G401 (cell line): ENCODE results near the gene SMAP2. TPM values are rescaled to one million over a fixed set of nuclear protein-coding genes. Genes with fewer than 3 reads are reported as not detected.
"Not testable (repeated sequence)": the region's sequence is repeated elsewhere in the genome, so short reads cannot be mapped to it uniquely, and the experiment has no call there.

ENCODE experiments used
- DNase-seq: peaks from one replicate; pipeline ENCODE4 v3.0.0-alpha.2; 2015; ENCODE audit warnings: low spot score
- in situ Hi-C: cut with HindIII; loops from 2 replicates; pipeline ENCODE4 v1.10.0; 2016; ENCODE audit warnings: low sequenced_read_pairs, mixed read lengths
- total RNA-seq: library from RNA; depleted of rRNA; stranded (reverse); fragments of >200 nt; shearing (Covaris generic); gene quantifications from 2 replicates; pipeline ENCODE4 v1.2.3, GENCODE V29; 2014; rRNA removed

The SMAP2 gene
- total RNA-seq = 15.0 and 21.9 TPM in 2 replicates

- peak; percentile 96 for DNase-seq
- in situ Hi-C loops = no loop called here
Observed at GRCh38 chr1:40373323-40374283, at the start of gene SMAP2. Gene SMAP2 (plus strand): TSS chr1:40373727. CDS start chr1:40374121, 394 bp downstream.

DNA sequence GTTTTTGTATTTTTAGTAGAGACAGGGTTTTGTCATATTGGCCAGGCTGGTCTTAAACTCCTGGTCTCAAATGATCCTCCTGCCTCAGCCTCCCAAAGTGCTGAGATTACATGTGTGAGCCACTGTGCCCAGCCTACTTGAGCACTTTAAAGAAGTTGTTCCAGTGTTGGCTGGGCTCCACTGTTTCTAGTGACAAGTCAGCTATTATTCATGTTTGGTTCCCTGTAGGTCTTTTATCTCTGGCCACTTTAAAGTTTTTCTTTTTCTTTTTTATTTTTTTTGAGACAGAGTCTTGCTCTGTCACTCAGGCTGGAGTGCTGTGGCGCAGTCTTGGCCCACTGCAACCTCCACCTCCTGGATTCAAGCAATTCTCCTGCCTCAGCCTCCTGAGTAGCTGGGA lies 42.1 kb upstream of the SMAP2 start:
- DNase-seq, in situ Hi-C loops: not testable (repeated sequence)

- DNase-seq = no peak
- in situ Hi-C loops = no loop called here
Observed at GRCh38 chr1:40332695-40333094, 40.8 kb upstream of the SMAP2 start.

GRCh38 chr1:40337443-40337842 lies 36.1 kb upstream of the SMAP2 start:
- DNase-seq = no peak
- in situ Hi-C loops = no loop called here

GRCh38 chr1:40338745-40339419 lies 34.6 kb upstream of the SMAP2 start:
- peak; percentile 72 for DNase-seq
- in situ Hi-C loops = no loop called here

- in situ Hi-C loops = no loop called here
- DNase-seq = no peak
Observed at GRCh38 chr1:40339420-40340323, 33.9 kb upstream of the SMAP2 start.

DNA sequence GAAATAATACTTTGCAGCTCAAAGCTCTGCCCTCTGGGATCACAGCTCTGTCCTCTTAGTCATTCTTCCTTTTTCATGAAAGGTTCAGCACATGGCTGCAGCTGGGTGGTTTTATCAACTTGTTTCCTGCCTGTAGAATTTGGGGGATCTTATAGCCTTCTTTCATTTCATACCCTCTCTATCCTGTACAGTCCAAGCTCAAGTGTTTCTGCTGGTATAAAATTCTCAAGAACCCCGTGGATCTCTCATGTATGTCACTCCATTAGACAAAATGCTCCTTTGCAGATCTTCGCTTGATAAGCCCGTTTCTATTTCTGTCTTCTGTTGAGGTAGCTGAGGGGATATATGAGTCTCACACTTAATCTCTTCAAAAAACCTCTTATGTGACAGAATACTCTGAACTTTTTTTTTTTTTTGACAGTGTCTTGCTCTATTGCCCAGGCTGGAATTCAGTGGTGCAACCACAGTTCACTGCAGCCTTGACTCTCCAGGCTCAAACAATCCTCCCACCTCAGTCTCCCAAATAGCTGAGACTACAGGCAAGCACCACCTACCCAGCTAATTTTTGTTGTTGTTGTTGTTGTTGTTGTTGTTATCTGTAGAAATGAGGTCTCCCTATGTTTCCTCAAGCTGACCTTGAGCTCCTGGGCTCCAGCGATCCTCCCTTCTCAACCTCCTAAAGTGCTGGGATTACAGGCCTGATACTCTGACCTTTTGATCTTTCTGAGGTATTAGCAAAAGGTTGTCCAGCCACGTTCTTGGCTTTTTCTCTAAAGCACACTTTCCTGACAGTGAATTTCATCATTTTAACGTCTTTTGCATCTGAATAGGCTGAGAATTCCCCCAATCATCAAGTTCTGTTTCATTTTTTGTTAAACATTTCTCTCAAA lies 31.8 kb upstream of the SMAP2 start:
- in situ Hi-C loops = no loop called here
- DNase-seq = no peak

DNA sequence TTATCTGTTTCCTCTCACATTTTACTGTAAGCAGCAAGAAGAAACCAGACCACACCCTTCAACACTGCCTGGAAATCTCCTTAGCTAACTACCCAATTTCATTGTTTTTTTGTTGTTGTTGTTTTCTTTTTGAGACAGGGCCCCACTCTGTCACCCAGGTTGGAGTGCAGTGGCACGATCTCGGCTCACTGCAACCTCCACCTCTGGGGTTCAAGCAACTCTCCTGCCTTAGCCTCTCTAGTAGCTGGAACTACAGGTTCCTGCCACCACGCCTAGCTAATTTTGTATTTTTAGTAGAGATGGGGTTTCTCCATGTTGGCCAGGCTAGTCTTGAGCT lies 31.2 kb upstream of the SMAP2 start:
- in situ Hi-C loops, DNase-seq: not testable (repeated sequence)

GRCh38 chr1:40344597-40344996 lies 28.9 kb upstream of the SMAP2 start:
- in situ Hi-C loops = no loop called here
- DNase-seq = no peak

- in situ Hi-C loops = no loop called here
- DNase-seq = no peak
Observed at GRCh38 chr1:40350391-40350790, 23.1 kb upstream of the SMAP2 start.

GRCh38 chr1:40351124-40351523 lies 22.4 kb upstream of the SMAP2 start:
- in situ Hi-C loops = no loop called here
- DNase-seq = no peak

DNA sequence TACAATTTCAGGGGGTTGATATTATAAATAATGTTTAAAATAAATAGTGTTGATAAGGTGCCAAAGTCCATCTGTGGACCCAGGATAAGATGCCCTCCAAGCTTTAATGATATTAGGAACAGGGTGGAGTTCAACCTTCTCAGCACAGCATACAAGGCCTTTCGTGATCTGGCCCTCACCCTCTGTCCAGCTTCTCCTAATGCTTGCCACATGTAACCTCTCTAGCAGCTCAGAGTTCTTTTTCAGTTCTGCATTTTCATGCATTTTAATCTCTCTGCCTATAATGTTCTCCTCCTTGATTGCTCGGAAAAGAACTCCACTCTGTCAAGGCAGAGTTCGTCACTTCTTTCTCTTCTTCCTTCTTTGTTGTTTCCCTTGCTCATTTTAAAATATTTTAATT lies 21.4 kb upstream of the SMAP2 start:
- no peak for DNase-seq
- in situ Hi-C loops = no loop called here

GRCh38 chr1:40353082-40353481 lies 20.4 kb upstream of the SMAP2 start:
- DNase-seq = no peak
- in situ Hi-C loops = no loop called here

- no peak for DNase-seq
- in situ Hi-C loops = no loop called here
Observed at GRCh38 chr1:40357625-40358024, 15.9 kb upstream of the SMAP2 start.

DNA sequence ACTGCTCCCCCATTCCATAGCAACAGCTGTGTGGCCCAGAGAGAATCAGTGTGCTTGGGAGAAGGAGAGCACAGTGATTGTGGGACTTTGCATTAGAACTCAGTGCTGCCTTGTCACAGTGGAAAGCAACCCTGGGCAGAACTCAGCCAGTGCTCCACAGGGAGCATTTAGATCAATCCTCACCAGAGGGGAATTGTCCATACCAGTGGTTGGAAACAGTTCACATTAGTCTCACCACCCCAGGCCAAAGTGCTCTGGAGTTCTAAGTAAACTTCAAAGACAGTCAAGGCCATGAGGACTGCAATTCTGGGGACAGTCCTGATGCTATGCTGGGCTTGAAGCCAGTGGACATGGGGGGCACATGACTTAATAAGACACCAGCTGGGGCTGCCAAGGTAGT lies 12.9 kb upstream of the SMAP2 start:
- DNase-seq = no peak
- in situ Hi-C loops = no loop called here

- in situ Hi-C loops = no loop called here
- no peak for DNase-seq
Observed at GRCh38 chr1:40361201-40361600, 12.3 kb upstream of the SMAP2 start.

- in situ Hi-C loops = no loop called here
- DNase-seq = no peak
Observed at GRCh38 chr1:40361637-40362036, 11.9 kb upstream of the SMAP2 start.

- in situ Hi-C loops = no loop called here
- no peak for DNase-seq
Observed at GRCh38 chr1:40362199-40362598, 11.3 kb upstream of the SMAP2 start.

GRCh38 chr1:40362699-40363098 lies 10.8 kb upstream of the SMAP2 start:
- DNase-seq = no peak
- in situ Hi-C loops = no loop called here
